GM19023 (cell line): ENCODE results near the gene MICAL1.
"Not testable (repeated sequence)": the region's sequence is repeated elsewhere in the genome, so short reads cannot be mapped to it uniquely, and the experiment has no call there.

Source experiments
- ATAC-seq: cut with Tn5 transposase; IDR thresholded peaks from one replicate; pipeline ENCODE4 v1.9.1; 2021; ENCODE audit warnings: mild to moderate bottlenecking, moderate library complexity; ENCODE audit not compliant: unreplicated experiment

Gene MICAL1

DNA sequence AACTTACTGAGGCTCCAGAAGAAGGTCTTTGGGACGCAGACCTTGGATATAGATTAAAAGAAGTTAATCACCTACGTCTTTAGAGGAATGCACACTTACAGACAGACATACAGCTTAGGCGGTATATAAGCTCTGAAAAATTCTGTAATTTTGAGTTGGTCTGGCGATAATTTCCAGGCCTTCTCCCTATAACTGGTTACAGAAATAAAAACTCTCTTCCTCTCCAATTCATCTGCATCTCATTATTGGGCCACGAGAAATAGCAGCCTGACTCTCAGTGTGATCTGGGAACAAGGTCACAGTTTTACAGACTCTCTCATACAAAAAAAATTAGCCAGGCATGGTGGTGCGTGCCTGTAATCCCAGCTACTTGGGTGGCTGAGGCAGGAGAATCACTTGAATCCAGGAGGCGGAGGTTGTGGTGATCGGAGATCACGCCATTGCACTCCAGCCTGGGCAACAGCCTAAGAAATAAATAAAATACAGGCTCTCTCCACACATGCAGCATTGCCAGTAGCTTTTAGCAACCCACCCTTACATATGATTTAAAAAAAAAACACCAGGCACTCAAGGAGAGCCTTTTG, 22.7 kb upstream of the MICAL1 start:
- ATAC-seq = no peak

DNA sequence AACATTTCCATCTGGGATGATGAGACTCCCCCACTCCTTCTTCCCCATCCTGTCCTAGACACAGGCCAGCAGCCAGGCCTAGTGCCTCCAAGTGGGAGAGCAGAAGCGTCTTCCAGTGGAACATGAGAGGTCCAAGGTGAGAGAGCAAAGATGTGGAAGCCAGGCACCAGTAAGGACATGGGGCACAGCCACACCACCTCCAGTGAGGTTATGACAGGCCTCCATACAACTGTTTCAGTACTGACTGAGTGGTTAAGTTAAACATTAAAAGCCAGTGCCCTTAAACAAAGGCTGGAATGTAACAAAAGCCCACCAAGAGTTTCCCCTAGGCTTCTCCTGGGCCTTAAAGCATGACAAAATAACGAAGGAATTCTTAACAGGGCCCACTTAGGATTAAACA, 22.2 kb upstream of the MICAL1 start:
- peak; percentile 57 for ATAC-seq

DNA sequence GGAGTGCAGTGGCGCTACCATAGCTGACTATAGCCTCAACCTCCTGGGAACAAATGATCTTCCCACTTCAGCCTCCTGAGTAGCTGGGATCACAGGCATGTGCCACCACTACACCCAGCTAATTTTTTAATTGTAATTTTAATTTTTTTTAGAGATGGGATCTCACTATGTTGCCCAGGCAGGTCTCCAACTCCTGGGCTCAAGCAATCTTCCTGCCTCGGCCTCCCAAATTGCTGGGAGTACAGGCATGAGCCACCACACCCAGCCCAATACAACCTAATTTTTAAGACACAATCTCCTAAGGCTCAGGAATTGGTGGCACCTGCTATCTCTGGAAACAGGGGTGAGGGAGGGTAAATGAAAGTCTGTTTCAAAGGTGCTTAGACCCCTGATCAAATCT, 21.6 kb upstream of the MICAL1 start:
- ATAC-seq = no peak

DNA sequence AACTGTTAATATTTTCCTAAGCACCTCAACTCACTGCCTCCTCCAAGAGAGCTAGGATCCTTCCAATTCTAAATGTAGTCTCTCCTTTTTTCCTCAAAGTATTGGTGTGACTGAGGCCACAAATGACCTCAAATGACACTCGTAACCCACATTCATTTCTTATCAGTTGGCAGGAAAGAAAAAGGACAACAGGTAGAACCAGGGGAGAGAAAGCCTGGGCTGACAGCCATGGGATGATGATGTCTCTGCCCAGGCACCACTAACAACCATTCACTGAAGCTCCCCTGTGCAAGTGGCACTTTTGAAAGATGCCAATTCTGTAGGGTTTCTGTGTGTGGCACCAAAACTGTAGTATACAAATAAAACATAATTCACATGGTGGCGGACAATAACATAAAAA, 20.1 kb upstream of the MICAL1 start:
- no peak for ATAC-seq

DNA sequence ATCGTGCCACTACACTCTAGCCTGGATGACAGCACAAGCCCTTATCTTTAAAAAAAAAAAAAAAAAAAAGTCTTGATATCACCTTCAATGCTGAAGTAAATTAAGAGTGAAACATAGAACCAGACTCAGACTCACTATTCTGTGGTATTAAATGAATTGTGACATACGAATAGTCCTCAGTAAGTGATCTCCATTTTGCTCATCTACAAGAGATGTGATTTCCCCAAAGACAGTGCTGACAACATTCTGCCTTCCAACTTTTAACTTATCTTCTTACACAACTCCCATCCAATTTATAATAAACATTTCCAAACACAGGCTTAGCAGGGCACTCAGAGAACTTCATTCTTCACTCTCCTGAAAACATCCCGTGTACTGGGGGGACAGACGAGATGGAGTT, 19.4 kb upstream of the MICAL1 start:
- no peak for ATAC-seq

DNA sequence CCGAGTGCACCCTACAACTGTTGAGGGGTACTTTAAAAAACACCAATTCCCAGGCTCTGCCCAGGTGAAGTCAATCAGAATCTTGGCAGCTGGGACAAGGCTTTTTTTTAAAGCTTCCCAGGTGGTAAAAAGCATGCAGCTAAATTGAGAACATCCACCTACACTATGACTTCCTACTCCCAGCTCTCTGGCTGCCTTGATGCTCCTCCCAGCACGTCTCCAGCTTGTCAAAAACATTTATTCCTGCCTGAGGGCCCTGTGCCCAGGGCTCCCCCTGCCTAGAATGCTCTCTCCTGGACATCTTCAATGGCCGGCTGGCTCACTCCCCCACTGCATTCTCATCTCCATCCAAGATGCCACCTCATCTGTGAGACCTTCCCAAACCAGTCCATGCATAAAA, 17.5 kb upstream of the MICAL1 start:
- no peak for ATAC-seq

DNA sequence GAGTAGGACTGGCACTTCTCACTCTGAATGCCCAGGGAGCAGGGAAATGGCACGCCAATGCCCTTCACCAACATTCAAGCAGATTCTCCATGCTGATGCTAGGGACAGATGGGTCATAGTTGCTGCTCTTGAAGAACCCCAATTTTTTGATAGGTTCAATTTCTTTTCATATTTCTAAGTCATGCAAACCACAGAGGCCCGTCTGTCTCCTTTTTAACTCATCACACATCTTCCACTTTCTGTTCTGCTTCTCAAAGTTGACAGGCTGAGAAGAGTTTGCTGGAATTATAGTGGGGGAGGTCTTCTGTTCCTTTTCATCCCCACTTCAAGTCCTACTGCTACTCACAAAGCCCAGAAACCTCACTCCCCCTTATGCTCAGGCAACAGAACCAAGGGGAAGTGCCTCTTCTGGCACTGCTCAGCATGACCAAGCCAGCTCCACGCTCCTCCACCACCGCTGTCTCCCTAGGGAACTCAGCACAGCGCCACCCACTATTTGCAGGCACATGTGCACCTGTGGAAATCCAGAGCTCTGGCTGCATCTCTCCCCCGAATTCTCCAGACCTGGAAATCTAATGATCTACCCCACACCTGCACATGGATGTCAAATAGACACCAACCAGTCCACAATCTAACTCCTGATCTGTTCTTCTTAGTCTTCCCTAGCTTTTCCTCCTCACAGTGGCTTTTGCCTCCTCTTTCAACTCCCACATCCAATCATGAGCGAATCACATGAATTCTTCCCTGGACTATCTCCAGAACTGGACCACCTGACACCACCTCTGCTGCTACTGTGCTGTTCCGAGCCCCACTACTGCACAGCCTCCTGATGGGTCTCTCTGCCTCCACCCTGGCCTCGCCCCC, 16.8 kb upstream of the MICAL1 start:
- ATAC-seq = peak; percentile 56

DNA sequence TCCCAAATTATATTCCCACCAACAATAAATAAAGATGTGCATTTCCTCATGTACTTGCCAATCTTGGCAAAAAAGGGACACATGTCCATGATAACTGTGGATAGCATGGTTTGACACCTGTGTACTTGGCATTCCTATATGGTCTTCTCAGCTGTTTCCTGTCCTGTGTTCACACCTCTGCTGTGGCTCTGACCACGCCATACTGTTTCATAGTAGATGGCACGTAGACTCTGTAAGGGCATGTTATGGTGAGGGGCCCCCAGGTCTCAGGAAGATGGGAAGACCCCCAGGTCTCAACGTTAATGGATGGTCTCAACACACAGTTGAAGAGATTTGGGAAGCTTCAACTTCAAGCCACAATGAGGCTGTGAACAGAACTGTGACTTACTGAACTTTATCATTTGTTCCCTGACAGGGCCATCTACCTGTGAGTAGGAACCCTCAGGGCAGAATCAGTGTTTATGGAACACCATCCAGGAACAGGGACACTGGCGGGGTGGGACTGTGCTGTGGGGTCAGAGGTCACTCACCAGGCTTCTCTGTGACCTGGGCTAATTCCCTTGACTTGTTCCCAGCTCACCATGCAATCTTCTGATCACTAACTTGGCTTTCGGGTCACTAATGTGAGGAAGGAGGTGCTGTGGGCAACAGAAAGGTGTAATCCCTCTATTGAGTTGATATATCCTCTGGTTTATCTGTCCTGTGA, 15.7 kb upstream of the MICAL1 start:
- no peak for ATAC-seq

DNA sequence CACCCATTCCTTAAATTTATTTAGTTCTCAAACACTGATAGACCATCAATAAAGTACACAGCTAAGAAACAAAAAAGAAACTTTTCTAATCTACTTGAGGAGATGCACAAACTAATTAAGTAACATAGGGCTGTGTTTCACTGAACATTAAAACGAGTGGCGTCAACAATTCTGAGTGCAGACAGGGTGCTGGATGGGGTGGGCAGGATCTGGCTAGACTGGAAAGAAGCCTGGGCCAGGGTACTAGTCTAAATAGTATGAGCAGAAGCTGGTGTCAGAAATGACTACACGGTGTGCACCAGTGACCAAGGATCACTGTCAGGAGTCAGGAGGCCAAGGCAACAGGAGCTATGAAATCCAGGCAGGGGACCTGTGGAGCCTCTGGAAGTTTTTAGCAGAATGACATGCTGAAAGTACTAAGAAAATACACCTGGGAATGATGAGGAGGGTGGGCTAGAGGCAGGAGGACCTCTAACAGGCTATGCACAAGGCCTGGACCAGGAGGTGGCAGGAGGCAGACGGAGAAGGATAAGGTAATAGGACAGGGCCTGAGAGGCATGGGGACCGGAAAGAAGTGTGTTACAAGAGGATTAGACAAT, 14.1 kb upstream of the MICAL1 start:
- ATAC-seq = no peak

DNA sequence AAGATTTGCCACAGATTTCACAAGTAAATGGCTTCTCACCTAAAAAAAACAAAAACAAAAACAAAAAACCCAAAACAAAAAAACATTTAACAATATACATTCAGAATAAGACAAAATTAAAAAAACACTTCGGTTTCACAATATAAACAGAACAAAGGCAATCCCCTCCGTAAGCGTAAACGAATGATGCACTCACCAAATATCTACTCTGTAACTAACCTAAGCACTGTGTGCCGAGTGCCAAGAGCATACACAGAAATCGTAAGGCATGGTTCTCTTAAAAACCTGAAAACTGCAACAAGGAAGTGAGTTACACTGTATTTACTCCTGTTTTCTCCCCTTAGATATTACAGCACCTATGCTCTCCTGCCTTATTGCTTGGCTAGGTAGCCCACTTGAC, 12.1 kb upstream of the MICAL1 start:
- no peak for ATAC-seq

DNA sequence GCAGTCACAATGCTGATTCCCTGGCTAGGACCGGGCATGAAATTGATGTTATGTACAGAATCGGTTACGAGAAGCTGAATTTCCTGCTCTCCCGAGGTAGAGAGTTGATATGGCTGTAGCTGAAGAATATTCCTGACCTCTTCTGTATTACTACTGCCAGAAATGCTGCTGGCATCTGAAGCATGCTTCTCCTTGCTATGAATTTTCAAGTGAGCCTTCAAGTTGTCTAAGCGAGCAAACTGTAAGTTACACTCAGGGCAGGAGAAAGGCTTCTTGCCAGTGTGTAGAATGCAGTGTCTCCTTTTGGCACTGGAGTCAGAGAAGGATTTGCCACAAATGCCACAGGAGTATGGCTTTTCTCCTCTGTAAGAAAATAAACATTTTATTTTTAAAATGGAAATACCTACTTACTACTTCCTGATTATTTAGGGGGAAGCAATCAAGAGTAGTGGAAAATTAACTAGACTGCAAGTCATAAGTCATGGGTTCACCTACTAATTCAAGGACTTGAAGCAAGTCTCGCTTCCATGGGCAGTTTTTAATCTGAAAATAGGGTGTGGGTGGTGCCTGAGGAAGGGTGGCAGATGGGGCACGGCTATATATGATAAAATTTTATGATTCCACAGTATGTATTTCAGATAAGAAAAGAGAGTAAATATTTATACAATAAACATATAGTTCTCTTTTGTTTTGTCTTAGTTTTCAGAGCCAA, 10.8 kb upstream of the MICAL1 start:
- ATAC-seq = no peak

DNA sequence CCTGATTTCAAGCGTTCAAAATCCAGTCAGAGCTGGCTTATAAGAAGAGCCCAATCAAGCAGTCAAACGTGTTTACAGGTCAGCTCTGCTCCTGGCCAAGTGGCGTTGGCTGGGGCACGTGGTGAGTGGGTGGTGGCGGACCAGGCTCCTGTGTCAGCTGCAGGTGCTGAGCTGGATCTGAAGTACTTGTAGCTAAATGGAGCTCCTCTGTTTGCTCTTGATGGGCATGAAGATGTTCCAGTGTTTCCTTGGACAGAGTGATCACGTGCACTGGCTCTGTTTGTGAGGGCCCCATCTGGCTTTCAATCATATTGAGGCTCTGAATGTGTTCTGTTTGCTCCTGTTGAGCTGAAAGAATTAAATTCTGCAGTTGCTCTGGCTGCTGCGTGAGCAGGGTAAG, 10.2 kb upstream of the MICAL1 start:
- ATAC-seq = no peak

DNA sequence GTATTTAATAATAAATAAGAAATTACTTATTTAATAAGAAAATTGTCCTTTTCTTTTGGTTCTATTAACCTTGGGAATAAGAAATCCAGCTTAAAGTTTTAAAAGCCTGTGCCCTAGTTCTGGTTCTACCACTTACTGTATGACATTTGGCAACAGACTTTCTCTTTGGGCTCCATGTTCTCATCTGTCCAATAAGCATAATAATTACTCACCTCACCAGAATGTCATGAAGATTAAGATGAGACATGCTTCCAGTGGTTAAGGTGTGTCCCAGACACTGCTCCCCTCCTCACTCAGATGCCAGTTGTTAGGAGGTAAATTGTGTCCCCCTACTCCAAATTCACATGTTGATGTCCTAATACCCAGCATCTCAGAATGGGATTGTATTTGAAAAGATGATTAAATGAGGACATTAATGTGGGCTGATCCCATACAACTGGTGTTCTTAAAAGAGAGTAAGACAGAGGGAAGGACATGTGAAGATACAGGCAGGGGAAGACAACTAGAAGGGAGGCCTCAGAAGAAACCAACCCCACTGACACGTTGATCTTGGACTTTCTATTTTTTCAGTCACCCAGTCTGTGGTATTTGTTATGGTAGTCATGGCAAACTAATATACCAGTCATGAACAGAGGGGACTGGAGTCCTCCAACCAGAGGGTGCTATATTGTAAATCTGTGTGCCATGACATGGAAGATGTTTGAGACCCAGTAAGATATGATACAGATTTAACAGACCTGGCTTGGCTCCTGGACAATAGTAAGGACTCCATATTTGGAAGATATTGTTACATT, 6.4 kb upstream of the MICAL1 start:
- ATAC-seq = no peak

DNA sequence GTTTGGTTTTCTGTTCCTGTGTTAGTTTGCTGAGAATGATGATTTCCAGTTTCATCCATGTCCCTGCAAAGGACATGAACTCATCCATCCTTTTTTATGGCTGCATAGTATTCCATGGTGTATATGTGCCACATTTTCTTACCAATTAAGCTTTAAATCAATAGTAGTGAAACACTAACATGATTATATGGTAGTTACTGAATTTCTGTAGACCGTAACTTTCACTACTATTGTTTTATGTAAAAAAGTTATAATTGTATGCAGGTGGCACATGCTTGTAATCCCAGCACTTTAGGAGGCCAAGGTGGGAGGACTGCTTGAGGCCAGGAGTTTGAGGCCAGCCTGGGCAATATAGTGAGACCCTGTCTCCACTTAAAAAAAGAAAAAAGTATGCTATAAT, 5.6 kb upstream of the MICAL1 start:
- not testable (repeated sequence) for ATAC-seq

DNA sequence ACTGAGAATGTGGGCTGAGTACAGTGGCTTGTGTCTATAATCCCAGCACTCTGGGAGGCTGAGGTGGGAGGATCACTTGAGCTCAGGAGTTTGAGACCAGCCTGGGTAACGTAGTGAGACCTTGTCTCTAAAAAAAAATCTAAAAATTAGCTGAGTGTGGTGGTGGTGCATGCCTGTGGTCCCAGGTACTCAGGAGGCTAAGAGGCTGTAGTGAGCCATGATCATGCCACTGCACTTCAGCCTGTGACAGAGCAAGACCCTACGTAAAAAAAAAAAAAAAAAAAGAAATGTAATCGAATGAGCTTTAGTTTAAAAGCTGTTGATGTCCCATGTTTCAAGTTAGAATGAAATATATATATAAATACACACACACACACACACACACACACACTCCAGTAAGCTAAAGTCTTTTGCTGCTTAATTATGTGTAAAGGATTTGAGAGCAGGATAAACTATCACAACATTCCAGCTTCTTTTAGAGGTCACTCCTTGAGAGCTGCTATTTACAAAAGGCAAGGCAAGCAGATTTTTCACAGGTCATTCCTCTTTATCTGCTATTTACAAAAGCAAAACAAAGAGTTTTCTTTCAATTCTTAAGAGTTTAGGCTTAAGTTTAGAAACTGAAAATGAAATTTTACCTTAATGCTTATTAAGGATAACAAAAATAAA, 4.7 kb upstream of the MICAL1 start:
- ATAC-seq = no peak

DNA sequence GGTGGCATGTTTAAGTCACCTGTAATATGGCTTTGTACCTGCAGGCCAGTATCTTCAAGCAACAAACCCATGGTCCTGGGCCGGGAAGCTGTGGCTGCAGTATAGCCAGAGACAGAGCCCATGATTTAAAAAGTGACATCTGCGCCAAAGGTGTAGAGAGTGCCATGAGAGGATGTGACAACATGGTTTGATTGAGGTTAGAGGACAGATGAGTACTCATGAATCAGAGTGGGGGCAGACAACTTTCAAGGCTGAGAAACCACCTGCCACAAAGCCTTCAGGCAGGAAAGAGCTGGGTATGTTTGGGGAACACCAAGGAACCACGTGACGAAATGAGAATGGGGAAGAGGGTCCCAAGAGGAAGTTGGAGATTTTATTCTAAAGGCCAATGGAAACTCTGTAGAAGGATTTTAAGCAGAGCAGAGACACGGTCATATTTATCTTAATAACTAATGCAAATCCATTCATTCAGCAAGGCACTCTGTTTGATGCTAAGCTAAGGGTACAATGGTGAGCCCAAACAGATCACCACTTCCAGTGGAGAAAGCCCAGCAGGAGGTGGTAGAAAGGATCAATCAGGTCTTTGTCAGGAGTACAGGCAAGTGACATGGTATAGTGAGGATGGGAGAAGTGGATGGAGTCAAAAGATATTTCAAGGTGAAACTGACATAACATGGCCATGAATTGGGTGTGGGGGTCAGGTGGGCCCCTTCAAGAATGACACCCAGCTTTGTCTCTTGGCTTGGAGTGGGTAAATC, 3.4 kb upstream of the MICAL1 start:
- ATAC-seq = no peak

DNA sequence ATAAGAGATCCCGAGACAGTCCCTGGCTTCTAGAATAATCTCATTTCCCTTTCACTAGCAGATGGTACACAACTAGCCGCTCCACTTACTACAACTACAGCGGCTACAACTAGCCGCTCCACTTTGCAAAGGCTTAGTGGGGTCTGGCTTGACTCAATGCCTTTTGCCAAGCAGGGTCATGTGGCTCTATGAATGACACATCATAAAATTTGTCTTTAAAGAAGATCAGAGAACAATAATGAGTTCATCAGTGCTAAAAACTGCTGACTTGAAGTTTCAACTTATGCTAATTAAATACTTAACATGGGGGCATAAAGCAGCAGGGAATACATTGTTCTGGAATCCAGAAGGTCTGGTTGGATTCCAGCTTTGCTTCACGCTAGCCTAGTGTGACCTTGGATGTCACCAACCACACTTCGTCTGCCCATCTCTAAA, 2.0 kb upstream of the MICAL1 start:
- no peak for ATAC-seq

DNA sequence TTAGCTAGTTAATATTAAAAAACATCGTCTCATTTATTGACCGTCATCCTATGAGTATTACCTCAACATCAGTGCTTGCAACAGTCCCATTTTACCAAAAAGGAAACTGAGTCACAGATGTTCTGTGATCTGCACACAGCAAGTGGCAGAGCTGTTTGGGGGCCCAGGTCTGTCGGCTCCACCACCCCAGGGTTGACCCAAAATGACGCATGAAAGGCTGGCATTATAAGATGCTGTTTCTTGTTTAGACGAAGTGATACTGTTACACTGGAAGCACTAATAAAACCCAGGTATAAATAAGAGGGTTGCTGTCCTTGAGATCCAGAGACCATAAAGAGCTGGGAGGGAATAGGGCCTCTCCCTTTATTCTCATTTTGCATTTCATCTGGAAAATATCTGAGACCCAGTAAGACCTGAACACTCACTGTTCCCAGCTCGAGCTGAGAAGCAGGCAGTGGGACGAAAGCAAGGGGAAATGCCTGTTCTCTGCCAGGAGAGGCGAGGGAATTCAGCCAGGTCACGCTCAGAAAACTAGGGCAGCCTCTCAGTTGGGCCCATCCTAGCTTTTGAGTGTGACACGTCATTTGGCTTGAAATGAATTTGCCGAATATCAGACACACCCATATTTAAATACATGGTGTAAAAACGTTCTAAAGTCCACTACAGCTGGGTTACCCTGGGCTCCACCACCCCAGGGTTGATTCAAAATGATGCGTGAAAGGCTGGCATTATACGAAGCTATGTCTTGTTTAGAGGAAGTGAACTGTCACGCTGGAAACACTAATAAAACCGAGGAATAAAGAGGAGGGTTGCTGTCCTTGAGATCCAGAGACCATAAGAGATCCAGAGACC, 1.4 kb upstream of the MICAL1 start:
- no peak for ATAC-seq
